GM21447 (cell line): Measurements from ENCODE around the gene RFPL2.
"Not testable (repeated sequence)": the region's sequence is repeated elsewhere in the genome, so short reads cannot be mapped to it uniquely, and the experiment has no call there.

Source experiments
- ATAC-seq: cut with Tn5 transposase; IDR thresholded peaks from one replicate; pipeline ENCODE4 v1.9.1; 2021; ENCODE audit not compliant: unreplicated experiment

Gene RFPL2

GRCh38 chr22:32175683-32176644 is 28.9 kb downstream of the RFPL2 start:
- ATAC-seq = no peak

GRCh38 chr22:32175115-32175514 is 29.8 kb downstream of the RFPL2 start:
- no peak for ATAC-seq

- ATAC-seq = no peak
Measured at GRCh38 chr22:32165681-32166080, 39.2 kb downstream of the RFPL2 start.

- no peak for ATAC-seq
Measured at GRCh38 chr22:32164075-32164860, 40.6 kb downstream of the RFPL2 start.

GRCh38 chr22:32160411-32160810 is 44.5 kb downstream of the RFPL2 start:
- not testable (repeated sequence) for ATAC-seq

GRCh38 chr22:32158712-32159533 is 46.0 kb downstream of the RFPL2 start, which contains the start of gene C22orf42:
Gene C22orf42 (minus strand): TSS chr22:32159303. CDS start chr22:32159215, 88 bp downstream.
- ATAC-seq = no peak

GRCh38 chr22:32157632-32158031 is 47.2 kb downstream of the RFPL2 start:
- not testable (repeated sequence) for ATAC-seq

- not testable (repeated sequence) for ATAC-seq
Measured at GRCh38 chr22:32154727-32155126, 50.1 kb downstream of the RFPL2 start.

- ATAC-seq = not testable (repeated sequence)
Measured at GRCh38 chr22:32151641-32152040, 53.2 kb downstream of the RFPL2 start.

GRCh38 chr22:32150647-32151046 is 54.2 kb downstream of the RFPL2 start:
- not testable (repeated sequence) for ATAC-seq

- ATAC-seq = not testable (repeated sequence)
Measured at GRCh38 chr22:32148372-32148771, 56.5 kb downstream of the RFPL2 start.

GRCh38 chr22:32147128-32147527 is 57.7 kb downstream of the RFPL2 start:
- ATAC-seq = not testable (repeated sequence)

GRCh38 chr22:32144496-32145274 is 60.2 kb downstream of the RFPL2 start:
- no peak for ATAC-seq

- ATAC-seq = no peak
Measured at GRCh38 chr22:32142600-32142999, 62.3 kb downstream of the RFPL2 start.

GRCh38 chr22:32140688-32141087 is 64.2 kb downstream of the RFPL2 start:
- ATAC-seq = not testable (repeated sequence)
